HG02938 (cell line): ENCODE data around the gene AP1G2.

Experiments used
- ATAC-seq: cut with Tn5 transposase; IDR thresholded peaks from one replicate; pipeline ENCODE4 v1.9.1; 2021; ENCODE audit warnings: mild to moderate bottlenecking, moderate library complexity; ENCODE audit not compliant: unreplicated experiment

The AP1G2 gene

DNA sequence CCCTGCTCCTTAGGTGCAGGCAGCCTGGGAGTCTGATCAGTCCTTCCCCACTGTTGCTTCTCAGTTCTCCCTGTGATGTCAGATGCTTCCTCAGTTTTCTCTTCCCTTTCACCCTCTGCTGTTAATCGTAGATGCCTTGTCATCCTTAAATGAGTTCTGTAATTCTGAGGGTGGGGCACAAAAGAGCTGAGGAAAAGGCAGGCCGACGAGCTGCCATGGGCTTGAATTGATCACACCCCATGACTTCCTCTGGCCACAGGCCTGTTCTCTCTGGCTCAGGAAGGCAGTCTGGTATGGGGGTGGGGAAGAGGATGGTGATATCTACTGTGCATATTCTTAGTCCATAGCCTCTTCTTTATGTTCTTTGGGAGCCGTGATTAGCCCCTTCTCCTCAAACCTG, 5.2 kb upstream of the AP1G2 start:
- no peak for ATAC-seq

DNA sequence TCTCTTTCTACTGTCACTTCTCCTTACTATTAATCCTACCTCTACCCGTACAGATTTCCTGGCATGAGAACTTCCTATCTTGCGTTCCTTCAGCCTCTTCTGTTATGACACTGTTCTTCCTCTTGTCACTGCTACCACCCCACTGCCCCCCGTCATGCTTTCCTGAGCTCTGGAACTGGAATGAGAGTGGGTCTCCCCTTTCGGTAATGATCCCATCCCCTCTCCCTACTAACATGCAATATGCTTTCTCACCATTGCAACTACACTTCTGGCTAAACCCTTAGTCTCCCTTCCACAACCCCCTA, 4.9 kb upstream of the AP1G2 start:
- no peak for ATAC-seq

DNA sequence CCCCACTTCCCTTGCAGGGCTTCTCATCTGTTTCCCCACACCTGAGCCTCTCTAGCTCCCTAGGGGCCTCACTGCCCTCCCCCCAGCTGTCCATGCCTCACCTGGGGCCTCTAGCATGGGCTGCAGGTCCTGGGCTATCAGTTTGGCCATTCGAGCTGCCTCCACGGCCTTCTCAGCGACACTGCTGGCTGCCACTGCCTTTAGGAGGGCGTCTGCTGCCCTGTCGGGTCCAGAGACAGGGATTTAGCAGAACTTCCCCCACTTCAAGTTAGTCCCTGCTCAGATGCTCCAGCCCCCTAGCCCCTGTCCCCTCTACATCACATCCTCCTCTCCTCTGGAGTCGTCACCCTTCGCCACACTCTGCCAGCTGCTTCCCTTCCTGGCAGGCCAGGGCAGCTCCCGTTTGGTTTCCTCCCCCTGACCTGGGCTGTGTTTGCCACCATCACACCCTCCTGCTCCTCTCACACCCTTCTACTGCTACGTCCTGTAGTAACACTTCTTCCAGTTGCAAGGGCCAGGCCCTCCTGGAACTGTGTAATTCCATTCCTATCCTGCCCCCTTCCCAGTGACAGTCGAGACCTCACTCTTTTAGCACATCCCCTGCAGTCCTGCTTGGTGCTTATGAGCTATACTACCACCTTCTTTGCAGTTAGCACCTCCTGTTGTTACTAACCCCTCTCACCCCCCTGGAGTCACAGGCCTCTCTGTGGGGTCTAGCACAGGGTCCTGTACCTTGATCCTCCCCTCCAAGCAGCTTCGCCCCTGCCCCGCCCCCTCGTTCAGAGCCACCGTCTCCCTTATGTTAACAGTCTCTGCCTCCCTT, 4.3 kb upstream of the AP1G2 start:
- ATAC-seq: no peak

DNA sequence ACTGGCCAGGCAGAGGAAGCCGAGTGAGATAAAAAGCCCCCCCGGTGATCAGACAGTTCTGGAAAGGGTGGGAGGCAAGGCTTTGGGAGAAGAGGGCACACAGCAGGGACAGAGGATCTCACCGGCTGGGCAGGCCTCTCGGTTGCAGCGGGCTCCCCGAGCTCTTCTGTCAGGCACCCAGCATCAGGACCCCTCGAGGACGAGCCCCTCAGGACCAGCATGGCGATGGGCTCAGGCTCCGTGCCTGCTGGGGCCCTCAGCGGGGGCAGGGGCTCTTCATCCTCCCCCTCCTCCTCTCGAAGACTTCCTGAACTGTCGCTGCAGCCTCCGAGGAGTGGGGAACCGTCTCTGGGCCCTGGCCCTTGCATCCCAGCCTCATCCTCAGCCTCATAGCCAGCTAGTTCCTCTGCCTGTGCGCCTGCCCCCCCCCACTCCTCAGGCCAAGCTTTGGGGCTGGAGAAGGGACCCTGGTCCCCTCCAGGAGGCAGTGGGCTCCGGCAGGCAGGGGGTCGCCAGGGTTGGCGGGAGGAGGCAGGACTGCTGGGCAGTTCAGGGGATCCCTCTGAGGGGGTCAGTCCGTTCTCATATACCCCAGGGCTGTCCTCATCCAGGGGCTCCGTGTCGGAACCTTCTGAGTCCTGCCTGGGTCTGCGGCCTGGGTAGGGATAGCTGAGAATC, 3.4 kb upstream of the AP1G2 start:
- ATAC-seq: no peak

DNA sequence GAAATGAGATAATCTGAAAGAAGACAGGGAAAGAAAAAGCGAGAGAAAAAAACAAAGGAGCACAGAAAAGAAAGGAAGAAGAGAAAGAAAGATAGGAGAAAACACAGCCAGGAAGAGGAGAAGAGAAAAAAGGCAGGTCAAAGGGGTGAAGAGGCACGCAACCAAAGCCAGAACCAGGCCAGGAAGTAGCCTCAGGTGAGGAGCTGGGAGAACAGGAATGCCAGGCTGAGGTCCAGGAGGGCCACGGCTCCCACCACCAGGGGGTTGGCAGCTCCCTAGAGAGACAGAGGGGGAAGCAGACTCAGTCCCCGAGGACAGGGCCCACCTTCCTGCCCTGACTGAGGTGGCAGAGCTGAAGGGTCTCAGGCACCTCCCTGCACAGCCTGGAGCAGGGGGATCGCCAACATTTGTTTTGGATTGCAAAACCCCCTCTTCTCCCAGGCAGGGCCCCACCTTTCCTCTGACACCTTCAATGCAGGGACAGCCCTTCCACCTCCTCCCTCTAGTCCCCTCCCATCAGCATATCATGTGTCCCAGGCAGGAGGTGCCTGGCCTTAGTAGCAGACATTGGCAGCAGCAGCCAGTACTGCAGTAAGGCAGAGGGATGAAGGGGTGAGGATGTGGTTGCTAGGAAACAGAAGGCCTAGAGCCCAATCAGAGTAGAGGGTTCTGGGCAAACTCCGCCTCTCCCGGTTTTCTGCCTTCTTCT, 2.0 kb upstream of the AP1G2 start:
- no peak for ATAC-seq

DNA sequence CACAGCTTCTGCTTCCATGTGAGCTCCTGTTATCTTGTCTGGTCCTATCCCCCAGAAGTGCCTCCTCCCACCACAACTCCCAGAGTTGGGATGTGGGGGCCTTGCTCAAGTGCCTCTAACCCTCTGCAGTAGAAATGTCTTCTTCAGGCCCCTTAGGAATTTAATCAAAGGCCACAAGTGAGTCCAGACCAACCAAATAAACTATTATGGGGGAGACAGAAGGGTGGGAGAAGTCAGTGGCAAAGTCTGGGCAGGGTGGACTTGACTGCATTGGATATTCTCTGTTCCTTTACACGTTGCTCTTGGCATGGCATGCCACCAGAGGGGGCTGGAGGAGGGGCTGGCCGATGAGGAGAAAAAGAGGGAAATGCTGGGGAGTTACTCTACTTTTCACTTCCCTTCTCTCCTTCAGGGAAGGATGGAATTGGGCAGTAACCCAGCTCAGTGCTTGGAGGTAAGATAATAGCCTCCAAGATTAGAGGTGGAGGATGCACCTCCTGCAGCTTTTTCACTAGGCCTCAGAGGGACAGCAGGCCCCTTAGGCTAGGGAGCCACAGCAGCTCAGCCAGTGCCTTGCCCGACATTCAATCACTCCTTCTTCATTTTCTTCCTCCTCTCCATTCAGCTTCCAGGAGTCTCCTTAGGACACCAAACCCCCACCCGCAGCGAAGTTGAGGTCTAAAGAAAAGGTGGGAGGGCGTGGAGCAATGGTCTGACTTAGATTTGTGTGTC, 1.2 kb upstream of the AP1G2 start:
- ATAC-seq: no peak

DNA sequence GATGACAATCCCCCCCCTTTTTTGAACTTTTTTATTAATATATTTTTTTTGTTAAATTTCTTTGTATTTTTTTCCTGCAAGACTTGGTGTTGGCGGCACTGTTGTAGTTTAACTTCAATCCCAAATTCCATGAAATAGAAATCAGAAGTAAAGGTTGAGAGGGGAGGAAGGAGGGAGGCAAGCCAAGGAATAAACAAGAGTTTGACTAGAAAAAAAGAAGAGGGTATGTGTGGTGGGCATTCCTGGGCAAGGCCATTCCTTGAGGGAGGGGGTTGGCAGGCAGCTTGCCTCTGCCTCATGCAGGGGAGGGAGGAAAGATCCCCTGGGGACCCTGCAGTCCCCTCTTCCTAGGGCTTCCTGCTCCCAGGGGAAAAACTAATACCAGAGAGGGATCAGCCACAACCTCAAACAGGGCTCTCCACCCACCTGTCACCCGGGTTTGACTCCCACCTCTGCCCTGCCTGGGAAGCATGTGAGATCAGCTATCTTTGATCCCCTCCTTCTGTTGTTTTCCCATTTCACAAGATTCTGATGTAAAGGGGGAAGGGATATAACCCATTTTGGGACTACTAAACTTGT, 519 bp upstream of the AP1G2 start:
- ATAC-seq: no peak

DNA sequence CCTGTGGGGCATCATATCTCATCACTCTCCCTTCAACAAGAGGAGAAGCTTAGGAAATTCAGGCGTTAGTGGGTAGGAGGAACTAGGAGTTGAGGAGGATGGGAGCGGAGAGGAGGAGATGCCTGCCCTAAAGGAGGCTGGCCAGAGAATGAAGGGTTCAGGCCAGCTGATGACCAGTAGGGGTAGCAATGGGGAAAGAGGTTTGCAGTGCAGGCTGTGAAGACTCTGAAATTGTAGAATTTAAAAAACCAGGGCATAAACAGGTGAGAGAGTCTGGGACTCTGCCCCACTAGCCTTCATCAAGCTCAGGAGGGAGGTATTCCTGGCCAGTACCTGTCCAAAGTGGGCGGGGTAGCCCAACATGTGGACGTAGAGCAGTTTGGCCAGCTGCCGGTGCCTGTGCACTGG, 809 bp downstream of the AP1G2 start:
- no peak for ATAC-seq

DNA sequence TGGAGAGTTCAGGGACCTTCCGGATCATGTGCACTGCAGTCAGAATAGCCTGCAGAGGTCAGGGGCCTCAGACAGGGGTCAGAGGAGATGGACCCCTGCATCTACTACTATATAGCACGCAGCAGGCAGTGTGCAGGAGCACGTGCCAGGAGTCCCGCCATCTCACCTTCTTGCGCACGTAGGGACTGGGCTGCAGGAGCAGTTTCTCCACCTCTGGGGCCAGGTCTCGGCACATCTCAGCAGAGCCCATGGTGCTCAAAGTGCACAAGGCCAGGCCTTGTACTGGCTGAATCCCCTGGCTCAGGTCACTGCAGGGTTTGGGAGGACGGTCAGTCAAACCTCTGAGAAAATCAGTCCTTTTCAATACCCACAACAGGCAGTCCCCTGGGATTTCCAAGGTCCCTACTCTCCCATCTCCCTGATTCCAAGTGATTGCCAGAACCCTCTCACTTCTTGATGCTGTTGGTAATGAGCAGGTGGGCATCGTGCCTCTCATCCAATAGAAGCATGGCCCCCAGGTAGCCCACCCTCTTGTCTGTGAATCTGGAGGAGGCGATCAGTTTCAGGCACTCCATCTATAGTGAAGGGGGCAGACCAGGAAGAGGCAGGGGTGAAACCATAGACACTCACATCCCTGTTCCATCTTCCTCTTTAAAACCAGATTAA, 1.3 kb downstream of the AP1G2 start:
- no peak for ATAC-seq

DNA sequence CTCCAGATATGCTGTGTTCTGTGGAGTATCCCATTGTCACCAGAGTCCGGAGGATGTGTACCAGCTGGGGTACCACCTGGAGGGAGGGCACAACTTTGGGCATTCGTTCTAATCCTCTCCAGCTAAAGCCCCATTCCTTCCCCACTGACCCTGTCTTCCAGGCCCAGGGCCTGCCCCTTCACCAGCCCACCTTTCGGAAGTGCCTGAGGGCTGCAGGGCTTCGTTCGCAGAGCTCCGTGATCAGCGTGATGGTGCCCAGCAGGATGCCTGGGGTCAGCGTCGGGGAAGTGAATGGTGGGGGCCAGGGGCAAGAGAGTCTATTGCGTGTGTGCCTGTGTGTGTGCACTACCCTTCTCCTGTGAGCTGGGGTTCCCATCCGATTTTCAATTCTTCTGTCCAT, 2.0 kb downstream of the AP1G2 start:
- no peak for ATAC-seq

DNA sequence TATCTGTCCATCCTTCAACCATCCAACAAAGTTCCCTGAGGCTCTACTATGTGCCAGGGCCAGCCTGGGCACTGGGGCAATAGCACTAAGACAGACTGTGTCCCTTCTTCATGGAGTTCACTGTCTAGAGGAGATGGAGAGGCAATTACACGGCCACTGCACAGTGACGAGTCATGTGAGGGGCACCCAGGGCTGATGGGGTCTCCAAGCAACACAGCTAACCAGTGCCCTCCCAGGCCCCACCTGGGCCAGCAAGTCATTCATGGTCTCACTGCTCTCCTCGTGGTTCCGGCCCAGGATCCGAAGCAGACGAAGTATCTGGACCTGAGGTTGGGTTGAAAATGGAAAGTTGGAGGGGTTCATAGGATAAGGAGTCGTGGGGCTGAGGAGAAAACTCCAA, 2.7 kb downstream of the AP1G2 start:
- ATAC-seq: no peak

DNA sequence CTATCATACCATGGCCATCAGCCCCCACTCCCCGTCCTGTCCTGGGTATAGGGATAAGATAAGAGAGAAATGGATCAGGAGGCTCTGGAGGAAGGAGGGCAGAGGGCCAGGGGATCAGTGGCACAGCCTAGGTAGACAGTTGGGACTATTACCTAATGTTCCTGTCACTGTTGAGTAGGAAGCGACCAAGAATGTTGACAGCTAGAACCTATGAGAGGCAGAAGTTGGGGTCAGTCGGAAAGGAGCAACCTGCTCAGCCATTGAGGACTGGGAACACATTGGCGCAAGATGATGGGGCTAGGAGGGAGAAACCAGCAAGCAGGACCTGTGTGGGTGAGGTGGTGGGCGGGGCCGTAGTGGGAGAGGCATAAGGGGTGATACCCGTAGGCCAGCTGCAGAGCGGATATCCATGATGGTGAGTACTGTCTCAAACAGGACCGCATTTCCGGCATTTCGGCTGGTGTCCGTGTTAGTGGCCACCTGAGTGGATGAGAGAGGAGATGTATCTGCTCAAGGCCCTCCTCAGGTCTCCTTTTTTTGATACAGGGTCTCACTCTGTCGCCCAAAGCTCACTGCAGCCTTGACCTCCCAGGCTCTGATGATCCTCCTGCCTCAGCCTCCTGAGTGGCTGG, 3.3 kb downstream of the AP1G2 start:
- ATAC-seq: no peak

DNA sequence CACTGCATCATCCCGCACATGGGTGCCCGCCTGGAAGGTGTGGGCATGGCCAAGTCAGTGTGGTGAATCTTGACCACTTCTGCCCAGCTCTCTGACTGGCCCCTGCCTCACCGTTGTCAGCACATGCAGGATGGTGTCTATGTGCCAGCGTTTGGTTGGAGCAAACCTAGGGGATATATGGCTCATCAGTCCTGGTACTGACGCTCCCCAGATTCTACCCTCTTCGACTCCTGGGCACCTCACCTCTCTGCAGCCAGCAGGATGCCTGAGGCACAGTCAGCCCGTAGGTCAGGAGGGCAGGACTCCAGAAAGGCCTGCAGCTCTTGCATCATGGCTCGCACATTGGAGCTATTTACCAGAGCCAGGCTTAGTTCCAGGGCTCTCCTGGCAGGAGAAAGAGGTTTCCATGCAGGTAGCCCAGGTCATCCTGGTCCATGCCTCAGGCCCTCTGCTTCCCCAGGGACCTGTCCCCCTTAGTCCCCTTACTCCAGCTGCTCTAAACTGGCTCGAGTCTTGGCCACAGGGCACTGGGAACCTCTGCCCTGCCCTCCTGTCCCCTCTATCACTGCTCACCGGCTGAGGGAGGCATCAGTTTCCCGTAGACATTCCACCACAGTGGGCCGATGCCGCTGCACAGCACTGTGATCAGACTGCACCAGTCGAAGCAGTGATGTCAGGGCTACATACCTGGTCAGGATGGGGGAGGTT, 4.0 kb downstream of the AP1G2 start:
- ATAC-seq: no peak

DNA sequence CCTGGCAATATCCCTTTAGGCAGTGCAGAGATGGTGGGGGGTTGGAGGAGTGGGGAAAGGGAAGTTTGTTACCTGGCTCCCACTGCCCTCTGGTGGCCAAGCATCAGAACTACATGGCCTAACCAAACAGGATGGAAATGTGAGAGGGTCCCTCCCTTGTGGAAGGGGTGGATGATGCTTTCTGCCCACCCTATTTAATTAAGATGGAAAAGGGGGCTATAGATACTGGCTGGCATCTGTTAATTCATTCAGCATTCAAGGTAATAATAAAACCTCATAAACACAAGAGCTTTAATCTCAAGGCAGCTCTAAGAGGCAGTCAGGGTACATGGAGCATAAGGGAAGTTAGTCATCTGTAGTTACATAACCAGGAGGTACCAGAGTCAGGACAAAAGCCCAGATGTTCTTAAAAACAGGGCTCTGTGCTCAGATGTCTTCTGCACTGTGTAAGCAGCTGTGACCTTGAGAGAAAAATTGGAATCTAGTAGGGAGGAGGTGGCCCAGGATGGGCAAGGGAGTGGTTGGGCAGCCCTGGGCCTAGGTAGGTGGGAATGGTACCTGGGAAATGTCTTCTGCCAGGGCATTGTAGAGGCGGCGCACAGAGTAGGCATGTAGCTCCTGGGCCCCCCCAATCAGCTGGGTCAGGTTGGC, 4.6 kb downstream of the AP1G2 start:
- no peak for ATAC-seq

DNA sequence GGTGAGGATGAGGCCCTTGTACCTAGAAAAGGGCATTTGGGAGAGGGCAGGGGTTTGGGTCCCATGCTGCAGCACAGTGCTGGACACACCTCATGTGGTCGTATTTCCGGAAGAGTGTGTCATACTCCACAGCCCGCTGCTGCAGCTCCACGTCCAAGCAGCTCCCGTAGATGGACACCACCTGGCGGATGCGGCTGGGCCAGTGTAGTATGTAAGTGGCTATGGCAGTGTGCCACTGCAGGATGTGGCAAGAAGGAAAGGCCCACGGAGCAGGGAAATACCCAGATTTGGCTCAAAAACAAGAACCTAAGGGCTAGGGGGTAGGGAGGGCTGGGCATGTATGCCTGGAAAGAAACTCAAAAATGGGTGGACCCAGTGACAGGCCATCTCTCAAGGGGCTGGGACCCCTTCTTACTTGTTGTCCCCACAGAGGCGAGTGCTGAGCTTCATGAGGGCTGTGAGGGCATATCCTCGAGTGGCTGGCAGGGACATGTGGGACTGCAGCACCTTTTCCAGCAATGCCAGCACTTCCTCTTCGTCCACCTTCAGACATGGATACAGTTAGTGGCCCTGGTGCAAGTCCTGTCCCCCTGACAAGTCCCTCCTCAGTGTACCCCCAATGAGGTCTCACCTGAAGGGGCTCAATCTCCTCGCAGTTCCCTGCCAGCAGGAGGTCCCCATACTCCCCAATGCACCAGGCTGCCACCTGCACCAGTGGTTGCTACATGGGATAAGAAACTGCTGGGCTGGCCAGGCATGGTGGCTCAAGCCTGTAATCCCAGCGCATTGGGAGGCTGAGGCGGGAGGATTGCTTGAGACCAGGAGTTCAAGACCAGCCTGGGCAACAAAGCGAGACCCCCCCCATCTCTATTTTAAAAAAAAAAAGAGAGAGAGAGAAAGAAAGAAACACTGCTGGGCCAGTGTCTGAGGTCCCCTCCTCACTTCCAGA, 5.4 kb downstream of the AP1G2 start:
- ATAC-seq: no peak

DNA sequence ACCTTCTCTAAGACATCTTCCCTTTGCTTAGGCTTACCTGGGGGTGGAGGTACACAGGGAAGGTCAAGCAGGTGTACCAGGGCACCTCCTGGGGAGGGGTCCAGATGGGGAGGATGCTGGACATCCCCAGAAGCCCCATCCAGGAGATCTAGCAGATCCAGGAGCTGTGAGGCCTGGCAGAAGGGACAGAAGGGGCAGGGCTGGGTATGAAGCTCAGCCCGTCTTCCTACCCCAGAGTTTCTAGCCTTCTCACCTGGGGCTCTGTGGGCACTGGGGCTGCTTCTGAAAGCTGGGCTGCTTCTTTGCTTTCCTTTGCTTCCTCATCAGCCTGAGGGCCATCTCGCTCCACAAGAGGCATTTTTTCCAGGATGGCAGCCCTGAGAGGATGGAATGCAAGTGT, 6.3 kb downstream of the AP1G2 start:
- ATAC-seq: no peak

DNA sequence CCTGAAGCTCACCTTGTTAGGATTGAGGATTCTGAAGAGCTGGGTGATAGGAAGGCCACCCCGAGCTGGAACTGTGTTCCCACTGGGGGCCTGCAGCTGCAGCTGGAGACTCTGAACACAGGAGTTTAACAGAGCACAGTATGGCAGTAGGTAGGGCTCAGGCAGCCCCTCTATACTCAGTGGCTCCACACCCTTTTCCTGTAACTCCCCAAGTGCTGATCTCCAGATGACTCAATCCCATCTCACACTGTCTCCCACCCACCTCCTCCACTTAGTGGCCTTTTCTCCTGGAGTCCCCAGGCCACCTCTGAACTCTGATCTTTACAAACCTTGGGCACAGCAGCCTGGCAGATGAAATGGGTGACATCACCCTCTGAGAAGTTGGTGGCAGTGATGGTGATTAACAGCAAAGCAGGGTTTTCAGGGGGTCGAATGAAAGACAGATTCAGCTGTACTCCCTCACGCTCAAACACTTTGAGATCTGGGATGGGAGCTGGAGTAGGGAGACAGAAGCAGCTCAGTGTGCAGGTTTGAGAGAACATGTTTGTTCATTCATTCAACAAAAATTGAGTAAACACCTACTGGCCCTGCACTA, 7.6 kb downstream of the AP1G2 start:
- ATAC-seq: no peak
